PC-3 (cell line): ENCODE measurements around the gene PDLIM4.

Source experiments
- CTCF ChIP-seq: fragments of 300-600 bp; sonication (generic); conservative IDR thresholded peaks from 2 replicates; pipeline ENCODE4 v1.5.1; 2017; ENCODE audit warnings: antibody characterized with exemption, low read depth, mild to moderate bottlenecking, low read length
- EZH2 ChIP-seq: fragments of 300-600 bp; sonication (generic); IDR thresholded peaks from one replicate; pipeline ENCODE4 v1.6.1; 2017; ENCODE audit warnings: antibody characterized with exemption, mild to moderate bottlenecking, low read length; ENCODE audit not compliant: unreplicated experiment

GRCh38 chr5:132268769-132269551 is 11.5 kb downstream of the PDLIM4 start:
- no peak for TF ChIP-seq CTCF
- no peak for TF ChIP-seq EZH2
